NCI-H2196 treated with DMSO at 0.1 percent for 48 hours (cell line): Measurements from ENCODE around the gene YIF1B.
A peak's percentile ranks its signal among the peaks of the same experiment; 100 is the strongest.
"Not testable (repeated sequence)": the region's sequence is repeated elsewhere in the genome, so short reads cannot be mapped to it uniquely, and the experiment has no call there.

Source experiments
- DNase-seq: peaks from one replicate; lab custom pipeline; 2025; ENCODE audit not compliant: unreplicated experiment; lab: John Stamatoyannopoulos, UW

The YIF1B gene

GRCh38 chr19:38315657-38316476 is at the start of gene YIF1B:
TSS of gene YIF1B (minus strand) at chr19:38315947. CDS start at chr19:38315917, 30 bp downstream.
- DNase-seq = peak; percentile 95

- not testable (repeated sequence) for DNase-seq
Measured at GRCh38 chr19:38362946-38363688, 47.4 kb upstream of the YIF1B start.

GRCh38 chr19:38362076-38362945 is 46.6 kb upstream of the YIF1B start:
- DNase-seq = peak; percentile 81

GRCh38 chr19:38361633-38362075 is 45.9 kb upstream of the YIF1B start:
- peak; percentile 70 for DNase-seq

- DNase-seq = no peak
Measured at GRCh38 chr19:38360839-38361631, 45.3 kb upstream of the YIF1B start.

GRCh38 chr19:38360351-38360750 is 44.6 kb upstream of the YIF1B start:
- DNase-seq = no peak

- no peak for DNase-seq
Measured at GRCh38 chr19:38359242-38360021, 43.7 kb upstream of the YIF1B start.

GRCh38 chr19:38358071-38358470 is 42.3 kb upstream of the YIF1B start:
- no peak for DNase-seq

- no peak for DNase-seq
Measured at GRCh38 chr19:38355728-38356725, 40.3 kb upstream of the YIF1B start.

GRCh38 chr19:38352611-38353010 is 36.9 kb upstream of the YIF1B start:
- no peak for DNase-seq

- no peak for DNase-seq
Measured at GRCh38 chr19:38351865-38352395, 36.2 kb upstream of the YIF1B start.

GRCh38 chr19:38350883-38351282 is 35.1 kb upstream of the YIF1B start:
- DNase-seq = no peak

- DNase-seq = no peak
Measured at GRCh38 chr19:38346837-38347236, 31.1 kb upstream of the YIF1B start.

GRCh38 chr19:38340927-38341326 is 25.2 kb upstream of the YIF1B start:
- DNase-seq = no peak

- DNase-seq = not testable (repeated sequence)
Measured at GRCh38 chr19:38339011-38339410, 23.3 kb upstream of the YIF1B start.

GRCh38 chr19:38337360-38337653 is 21.6 kb upstream of the YIF1B start:
- no peak for DNase-seq

- DNase-seq = peak; percentile 98
Measured at GRCh38 chr19:38336638-38337359, 21.1 kb upstream of the YIF1B start.
